ENCODE measurements around the gene CAPNS1.
A peak's percentile ranks its signal among the peaks of the same experiment; 100 is the strongest.

CAPNS1 gene

DNA sequence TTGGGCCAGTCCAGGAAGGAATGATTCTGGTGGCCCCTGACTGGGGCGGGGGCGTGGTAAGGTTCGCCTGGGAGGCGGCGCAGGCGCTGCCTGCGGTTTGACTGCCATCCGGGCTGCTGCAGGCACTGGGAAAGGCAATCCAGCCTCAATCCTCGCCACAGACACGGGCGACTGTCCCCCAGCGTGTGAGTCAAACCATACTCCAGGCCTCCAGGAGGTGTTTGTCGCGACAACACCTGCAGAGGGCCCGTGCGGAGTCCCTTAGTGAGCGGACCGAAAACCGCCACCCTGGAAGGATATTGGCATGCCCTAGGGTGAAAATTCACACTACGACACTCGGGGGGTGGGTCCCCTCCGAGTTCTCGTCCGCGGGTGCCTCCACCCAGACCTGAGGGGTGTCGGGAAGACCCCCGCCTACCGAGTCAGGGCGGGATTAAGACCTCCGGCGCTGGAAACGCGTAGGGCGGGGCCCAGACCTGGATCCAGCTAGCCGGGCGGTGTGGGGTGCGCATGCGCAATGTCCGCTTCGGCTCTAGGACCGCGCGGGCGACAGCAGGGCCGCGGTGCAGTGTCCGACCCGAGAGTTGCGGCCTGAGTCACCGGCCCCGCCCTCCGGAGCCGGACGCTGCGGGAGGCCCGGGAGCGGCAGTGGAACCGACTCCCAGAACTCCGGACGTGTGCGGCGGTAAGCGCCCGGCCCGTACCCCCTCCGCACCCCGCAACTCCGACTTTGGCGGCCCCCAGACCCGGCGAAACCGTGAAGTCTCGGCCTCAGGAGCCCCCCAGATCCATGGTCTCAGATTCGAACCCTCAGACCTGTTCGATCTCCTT lies at the start of gene CAPNS1:
Gene CAPNS1 (plus strand): TSS at position 594 of the 831 bp plus-strand sequence. CDS start 946 bp downstream, outside the sequence.
- DNase-seq = peak; percentile 89

DNA sequence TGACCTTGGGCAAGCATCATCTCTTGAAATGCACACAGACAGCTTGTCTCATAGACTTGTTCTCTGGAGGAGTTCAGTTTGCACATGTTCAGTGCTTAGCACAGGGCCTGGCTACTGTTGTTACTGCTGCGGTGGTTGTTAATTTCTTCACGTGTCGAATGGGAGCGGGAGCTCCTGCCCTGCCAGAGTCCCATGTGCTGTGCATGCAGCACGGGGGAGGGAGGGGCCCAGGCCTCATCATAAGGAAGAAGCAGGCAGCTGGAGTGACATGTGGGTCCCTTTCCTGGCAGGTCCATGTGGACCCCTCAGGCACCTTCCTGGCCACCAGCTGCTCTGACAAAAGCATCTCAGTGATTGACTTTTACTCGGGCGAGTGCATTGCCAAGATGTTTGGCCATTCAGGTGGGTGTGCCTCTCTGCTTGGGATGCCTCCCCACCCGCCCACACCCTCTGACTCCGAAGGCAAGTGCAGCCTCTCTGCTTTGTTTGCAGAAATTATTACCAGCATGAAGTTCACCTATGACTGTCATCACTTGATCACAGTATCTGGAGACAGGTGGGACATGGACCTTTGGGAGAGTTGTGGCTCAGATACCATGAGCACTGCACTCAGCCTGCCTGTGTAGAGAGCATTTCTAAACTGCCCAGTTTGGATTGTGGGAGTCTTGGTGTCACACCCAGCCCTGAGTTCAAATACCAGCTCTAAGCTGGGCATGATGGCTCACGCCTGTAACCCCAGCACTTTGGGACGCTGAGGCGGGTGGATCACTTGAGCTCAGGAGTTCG lies 48.8 kb upstream of the CAPNS1 start:
- DNase-seq = no peak

DNA sequence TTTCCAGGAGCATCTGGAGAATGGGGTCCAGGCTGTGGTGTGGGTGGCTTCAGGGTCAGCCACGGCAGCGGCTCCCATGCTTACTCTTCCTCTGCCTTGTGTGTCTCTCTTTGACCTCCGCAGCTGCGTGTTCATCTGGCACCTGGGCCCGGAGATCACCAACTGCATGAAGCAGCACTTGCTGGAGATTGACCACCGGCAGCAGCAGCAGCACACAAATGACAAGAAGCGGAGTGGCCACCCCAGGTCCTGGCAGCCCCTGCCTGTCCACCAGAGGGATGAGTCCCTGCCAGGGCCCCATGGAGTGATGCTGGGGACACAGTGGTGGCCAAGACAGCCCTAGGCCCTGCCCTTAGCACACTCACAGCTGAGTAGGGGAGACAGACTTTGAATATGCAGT lies 47.3 kb upstream of the CAPNS1 start:
- no peak for DNase-seq

- DNase-seq = no peak
These were observed 46.7 kb upstream of the CAPNS1 start for GRCh38 chr19:36093146-36093662.

DNA sequence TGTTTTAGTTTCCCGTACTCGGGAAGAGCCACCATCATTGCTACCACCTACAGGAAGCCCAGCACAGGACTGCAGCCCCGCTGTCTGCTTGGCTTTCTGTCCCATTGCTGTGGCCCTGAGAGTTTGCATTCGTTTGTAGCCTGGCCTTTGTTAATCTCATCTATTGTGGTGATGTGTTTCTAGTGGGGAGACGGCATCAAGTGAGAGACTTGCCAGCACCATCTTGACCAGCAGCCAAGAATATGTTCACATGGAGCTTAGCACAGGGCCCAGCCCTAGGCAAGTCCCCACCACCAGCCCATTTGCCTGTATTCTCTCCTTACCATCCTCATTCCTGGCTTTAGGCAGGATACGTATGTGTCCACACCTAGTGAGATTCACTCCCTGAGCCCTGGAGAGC lies 46.2 kb upstream of the CAPNS1 start:
- DNase-seq = no peak

DNA sequence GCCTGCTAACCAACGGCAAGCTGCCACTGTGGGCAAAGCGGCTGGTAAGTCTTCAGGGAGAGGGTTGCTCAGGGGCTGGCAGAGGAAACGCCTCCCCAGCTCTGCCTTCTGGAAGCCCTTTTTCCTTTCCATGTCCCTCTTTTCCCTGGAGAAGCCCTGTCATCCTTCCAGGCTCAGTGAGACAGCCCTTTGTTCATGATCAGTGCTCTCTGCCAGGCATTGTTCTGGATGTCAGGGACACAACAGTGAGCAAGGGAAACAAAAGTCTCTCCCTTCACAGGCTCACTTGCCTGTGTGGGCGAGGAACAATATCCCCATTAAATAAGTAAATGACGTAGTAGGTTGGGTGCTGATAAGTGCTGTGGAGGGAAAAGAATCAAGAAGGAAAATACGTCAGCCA lies 42.8 kb upstream of the CAPNS1 start:
- DNase-seq = no peak

GRCh38 chr19:36099166-36099785 lies 40.6 kb upstream of the CAPNS1 start:
- DNase-seq = no peak

- no peak for DNase-seq
These were observed 39.4 kb upstream of the CAPNS1 start for GRCh38 chr19:36100476-36100875.

DNA sequence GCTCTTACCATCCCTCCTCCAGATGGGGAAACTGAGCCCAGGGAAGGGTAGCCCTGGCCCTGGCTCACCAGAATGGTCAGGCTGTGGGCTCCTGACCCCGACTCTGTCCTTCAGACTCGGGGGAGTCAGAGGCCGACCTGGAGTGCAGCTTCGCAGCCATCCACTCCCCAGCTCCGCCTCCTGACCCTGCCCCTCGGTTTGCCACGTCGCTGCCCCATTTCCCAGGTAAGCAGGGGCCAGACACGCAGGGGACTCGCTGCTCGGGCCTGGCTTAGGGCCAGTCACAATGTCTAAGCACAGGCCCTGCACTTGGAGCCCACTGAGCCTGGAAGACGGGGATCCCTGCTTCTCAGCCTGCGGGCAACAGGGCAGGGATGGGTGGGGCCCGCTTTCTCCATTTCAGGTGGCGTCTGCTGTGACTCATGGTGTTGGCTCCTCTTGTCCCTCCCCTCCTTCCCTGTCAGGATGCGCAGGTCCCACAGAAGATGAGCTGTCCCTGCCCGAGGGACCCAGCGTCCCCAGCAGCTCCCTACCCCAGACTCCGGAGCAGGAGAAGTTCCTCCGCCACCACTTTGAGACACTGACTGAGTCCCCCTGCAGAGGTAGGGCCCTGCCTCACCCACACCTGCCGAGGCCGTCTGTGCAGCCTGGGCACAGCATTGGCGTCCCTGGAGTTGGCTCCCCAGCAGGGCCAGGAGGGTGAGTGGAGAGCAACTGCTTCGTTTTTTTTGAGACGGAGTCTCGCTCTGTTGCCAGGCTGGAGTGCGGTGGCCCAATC lies 38.1 kb upstream of the CAPNS1 start:
- DNase-seq = no peak

DNA sequence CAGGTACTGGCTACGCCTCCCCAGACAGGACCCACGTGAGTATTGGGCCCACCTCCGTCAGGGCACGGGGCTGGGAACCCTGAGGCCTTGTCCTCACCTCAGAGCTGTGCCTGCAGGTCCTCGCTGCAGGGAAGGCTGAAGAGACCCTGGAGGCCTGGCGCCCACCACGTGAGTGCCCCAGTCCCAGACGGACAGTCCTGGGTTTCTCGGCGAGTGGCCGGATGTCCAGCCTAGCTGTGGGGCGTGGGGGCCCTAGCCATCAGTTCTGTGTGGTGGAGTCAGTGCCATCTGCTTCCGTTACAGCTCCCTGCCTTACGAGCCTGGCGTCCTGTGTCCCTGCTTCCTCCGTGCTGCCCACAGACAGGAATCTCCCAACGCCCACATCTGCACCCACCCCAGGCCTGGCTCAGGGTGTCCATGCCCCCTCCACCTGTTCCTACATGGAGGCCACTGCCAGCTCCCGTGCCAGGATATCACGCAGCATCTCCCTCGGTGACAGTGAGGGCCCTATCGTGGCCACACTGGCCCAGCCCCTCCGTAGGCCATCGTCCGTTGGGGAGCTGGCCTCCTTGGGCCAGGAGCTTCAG lies 36.7 kb upstream of the CAPNS1 start:
- DNase-seq = no peak

- no peak for DNase-seq
These were observed 35.9 kb upstream of the CAPNS1 start for GRCh38 chr19:36103842-36104552.

GRCh38 chr19:36106441-36106840 lies 33.4 kb upstream of the CAPNS1 start:
- no peak for DNase-seq

GRCh38 chr19:36106991-36107390 lies 32.9 kb upstream of the CAPNS1 start:
- DNase-seq = no peak

- no peak for DNase-seq
These were observed 31.2 kb upstream of the CAPNS1 start for GRCh38 chr19:36108684-36109083.

GRCh38 chr19:36110487-36111199 lies 29.2 kb upstream of the CAPNS1 start, which contains the start of gene OVOL3:
TSS of gene OVOL3 (plus strand) at chr19:36111143. CDS start at chr19:36111203, 60 bp downstream.
- no peak for DNase-seq

DNA sequence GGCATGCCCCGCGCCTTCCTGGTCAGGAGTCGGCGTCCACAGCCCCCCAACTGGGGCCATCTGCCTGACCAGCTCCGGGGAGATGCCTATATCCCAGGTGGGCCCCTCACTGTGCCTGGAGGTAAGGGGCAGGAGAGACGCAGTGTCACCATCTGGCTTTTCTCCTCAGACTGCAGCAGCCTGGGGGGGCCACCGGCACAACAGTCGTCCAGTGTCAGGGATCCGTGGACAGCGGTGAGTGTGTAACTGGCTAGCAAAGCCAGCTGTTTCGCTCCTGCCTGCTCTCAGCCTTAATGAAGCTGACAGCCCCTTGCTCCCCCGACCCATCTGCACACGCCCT lies 28.7 kb upstream of the CAPNS1 start:
- DNase-seq = no peak

GRCh38 chr19:36112678-36113077 lies 27.2 kb upstream of the CAPNS1 start:
- no peak for DNase-seq

GRCh38 chr19:36113425-36113824 lies 26.4 kb upstream of the CAPNS1 start:
- no peak for DNase-seq

GRCh38 chr19:36113894-36114720 lies 25.8 kb upstream of the CAPNS1 start:
- DNase-seq = no peak
